ENCODE data around the gene ITPR3.
"Not testable (repeated sequence)": the region's sequence is repeated elsewhere in the genome, so short reads cannot be mapped to it uniquely, and the experiment has no call there.

ITPR3 gene

DNA sequence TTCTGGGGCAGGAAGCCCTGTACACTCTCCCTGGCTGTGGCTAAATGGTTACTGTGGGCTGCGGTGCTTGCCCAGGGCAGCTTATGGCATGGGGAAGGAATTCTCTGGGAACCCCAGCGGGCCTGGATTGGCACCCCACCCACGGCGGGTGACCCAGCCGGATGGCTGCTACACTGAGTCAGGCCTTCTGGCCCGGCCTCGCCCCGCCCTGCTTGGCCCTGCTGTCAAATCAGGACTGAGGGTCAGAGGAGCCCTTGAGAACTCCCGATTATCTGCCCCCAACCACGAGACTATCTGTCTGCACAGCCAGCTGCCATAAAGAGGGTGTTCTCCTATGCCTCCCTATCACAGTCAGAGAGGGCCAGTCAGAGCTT is 7.3 kb upstream of the ITPR3 start:
- no peak for FAIRE-seq

DNA sequence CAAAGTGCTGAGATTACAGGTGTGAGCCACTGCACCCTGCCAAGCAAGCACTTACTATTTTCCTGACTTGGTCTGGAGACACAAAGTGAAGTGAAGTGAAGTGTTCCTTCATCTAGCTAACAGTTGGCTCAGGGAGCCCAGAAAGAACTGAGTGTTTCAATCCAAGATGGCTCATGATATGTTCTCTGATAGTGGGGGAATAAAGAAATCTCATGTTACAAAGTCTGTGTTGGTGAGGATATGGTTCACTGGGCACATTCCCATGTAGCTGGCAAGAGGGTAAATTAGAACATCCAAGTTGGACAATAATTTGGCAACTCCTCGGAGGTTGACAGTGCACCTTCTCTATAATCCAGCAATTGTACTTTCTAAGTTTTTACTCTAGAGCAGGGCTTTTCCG is 5.0 kb upstream of the ITPR3 start:
- FAIRE-seq = no peak

DNA sequence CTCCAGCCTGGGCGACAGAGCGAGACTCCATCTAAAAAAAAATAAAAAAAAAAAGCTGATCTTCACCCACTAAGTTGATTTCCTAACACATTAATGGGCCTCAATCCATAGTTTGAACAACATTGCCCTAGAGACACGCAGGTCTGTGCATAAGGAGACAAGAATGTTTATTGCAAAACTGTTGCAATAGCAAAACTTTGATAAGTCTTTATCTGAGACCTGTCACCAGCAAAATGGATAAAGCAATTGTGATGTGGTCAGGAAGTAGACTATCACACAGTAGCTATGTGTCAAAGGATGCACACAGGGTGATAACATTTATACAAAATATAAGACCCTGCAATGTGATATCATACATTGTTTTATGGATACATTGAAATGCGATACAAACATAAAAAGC is 4.2 kb upstream of the ITPR3 start:
- no peak for FAIRE-seq

DNA sequence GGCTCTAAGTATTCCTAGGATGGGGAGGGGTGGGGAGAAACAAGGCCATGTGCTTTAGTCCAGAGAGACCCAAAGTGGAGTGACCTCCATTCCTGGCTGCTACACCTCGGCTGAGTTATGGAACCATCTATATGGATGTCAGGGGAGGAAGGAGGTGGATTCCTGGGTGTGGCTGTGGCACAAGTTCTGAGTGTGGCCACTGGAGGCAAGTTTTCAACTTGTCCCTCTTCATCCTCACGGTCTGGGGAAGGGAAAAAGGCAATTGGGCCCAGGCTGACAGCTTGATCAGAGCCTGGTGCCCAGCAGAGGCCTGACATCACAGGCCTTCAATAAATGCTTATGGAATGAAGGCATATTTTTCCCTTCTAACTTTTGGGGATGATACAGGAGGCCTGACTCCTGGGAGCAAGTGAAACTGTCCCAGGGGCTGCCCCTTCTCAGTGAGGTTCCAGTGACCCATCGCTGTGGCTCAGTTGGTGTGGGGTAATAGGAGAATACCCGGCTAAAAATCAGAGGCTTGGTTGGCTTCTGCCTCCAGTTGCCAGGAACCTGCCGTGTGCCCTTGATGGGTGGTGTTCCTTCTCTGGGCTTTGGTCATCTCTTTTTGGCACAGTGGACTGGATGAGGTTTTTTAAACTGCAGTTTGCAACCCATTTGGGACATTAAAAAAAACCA is 1.8 kb upstream of the ITPR3 start:
- FAIRE-seq = no peak

DNA sequence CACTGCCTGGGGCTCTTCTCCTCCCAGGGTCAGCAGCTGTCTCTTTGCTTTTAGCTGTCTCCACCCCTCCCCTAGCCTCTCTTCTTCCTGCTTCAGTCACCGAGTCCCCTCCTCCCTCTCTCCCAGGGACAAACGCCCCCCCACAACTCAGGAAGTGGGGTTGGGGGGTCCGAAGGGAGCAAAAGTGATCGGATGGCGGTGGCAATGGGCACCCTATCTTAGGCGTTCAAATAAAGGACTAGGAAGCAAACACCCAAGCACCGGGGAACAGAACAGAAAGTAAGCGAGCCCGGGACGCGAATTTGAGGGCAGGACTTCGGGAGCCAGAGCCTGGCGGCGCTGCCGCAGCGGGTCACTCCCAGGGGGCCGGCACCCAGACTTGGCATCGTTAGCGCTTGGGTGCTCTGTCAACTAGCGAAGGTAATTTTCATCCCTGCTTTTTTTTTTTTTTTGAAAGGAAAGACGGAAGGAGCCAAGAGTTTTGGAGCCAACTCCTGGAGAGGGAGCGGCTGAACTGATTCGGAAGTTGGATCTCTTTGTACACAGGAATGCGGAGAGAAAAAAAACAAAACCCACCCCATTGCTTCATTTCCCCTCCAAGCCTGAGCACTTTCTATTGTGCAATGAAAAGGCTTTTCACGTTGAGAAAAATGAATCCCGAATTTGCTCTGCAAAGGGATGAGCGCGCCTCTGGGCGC is 815 bp upstream of the ITPR3 start:
- FAIRE-seq = no peak

DNA sequence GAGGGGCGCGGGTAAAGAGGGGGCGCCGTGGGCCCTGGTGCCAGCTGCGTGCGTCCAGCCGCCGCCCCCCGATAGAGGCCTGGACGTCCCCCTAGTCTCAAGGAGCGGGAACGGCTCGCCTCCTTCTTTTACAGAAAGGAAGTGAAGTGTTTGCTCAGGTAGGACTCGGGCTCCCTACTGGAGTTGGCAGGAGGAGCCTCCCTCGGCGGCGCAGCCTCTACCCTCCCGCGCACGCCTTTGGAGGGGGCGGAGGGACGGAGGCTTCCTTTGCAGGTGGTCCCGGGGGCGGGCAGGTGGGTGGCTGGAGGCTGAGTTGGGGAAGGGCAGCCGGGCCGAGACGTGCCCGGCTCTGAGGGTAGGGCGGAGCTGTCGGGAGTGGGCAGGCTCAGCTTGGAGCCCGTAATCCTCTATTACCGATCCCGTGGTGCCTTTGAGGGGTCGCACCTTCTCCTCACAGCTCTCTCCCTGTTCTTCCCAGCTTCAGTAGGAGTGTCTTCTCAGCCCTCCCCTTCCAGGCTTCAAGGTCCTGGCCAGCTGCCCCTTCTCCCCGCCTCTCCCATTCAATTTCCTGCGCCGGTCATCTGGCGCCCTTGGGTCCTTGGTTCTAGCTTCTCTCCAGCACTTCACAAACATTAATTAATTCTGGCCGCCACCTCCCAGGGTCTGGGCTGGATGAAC is 728 bp downstream of the ITPR3 start:
- no peak for FAIRE-seq

DNA sequence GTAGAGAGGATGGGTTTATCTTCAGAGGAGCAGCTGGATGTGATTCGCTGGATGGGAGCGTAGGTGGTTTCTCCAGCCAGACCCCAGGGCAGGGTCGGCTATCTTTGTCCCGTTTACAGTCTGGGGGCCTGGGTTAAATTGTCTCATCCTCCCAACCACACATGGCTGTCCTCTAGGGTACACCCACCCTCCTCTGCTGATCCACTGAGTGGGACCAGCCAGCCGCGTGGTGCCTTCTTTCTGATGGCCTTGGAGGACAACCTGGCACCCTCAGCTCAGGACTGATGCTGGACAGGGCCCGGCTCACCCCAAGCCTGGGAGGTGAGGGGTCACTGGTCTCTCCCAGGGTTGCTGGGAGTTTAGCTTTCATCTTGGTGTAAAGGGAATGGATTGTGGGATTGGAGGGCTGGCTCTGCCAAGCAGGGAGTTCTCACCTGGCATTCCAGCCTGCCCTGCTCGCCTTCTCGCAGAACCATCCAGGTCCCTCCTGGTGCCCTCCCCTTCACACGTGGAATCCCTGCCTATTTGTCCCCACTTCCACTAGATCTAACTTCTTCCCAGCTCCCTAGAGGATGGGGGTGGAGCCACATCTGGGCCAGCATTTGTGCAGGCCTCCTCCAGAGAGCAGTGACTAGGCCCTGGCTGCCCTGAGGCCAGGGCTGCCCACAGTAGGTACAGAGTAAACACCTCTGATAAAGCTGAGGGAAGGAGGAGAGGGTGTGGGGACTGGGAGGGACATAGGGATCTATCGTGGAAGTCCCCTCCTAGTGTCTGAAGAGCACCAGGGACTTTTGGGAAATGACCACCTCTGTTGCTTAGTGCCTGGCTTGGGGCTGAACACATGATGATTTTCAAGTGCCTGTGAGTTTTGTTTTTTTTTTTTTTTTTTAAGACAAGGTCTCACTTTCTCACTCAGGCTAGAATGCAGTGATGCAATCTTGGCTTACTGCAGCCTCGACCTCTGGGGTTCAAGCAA is 1.6 kb downstream of the ITPR3 start:
- FAIRE-seq = no peak

DNA sequence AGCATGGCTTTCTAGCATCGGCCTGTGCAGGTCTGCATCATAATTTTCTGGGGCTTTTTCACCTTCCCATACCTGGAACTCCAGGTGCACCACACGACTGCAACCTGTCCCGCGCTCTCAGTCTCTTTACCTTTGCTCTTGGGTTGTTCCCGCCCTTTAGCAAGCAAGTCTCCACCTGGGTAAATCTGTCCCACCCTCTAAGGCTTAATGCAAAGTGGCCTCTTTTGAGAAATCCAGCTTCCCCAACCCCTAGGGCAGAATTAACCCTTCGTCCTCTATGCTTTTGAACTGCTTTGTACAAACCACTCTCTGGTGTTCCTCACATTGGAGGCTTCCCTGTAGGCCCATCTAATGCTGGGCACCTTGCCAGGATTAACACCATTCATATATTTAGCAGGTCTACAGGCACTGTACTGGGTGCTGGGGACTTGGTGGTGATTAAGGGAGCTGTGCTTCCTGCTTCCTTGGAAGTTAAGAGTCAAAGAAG is 2.8 kb downstream of the ITPR3 start:
- FAIRE-seq = no peak

DNA sequence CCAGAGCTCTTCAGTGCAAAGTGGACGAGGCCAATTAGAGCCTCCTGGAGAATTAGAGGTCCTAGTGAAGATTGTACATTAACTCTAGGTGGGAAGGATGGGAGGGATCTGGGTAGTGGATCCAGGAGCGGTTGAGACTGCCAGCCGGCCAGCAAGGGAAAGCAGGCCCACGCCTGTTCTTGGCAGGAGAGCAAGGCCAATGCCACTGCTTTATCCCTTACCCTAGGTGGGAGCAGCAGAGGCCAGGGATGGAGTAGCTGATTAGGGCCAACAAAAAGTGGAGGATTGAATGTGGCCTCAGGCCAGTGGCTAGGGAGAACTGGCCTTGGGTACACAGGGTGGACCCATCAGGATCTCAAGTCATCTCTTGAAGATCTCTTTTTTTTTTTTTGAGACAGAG is 3.7 kb downstream of the ITPR3 start:
- FAIRE-seq = no peak

DNA sequence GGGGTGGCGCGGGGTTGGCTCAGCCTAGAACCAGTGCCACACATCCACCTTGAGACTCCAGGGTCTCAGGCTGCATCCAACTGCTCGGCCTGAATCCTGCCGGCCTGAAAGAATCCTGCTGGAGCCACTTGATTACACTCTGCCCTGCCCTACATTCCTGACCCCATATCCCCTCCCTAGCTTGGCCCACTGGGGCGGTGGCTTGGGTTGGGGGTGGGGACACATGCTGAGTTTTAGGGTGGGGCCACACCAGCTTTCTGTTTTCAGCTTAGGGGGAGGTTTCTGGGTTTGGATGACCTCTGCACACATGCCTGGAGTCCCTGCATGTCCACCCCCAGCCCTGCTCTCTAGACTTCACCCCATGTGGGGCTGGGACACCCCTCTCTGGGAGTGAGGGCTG is 6.8 kb downstream of the ITPR3 start:
- no peak for FAIRE-seq

DNA sequence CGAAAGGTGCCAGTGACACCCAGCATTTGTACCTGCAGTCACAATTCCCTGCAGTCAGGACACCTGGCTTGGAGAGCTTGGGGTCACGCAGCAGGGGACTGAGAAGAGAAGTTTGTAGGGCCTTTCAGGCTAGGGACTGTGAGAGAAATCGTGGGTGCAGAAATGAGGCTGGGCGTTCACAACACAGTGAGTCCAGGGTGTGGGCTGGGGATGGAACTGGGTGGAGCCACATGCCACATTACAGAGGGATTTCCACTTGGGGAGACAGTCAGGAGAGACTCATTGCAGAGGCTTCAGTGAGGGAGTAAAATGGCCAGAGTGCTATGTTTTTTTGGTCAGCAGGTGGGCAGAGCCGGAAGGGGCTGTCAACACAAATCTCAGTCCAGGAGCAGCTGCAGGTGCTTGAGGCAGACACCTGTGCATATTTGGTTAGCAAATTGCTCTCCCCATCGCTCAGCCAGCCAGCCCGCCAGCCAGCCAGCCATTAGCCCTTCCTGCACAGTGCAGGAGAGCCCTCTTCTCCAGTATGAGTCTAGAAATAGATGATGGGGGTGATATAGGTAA is 7.4 kb downstream of the ITPR3 start:
- no peak for FAIRE-seq

DNA sequence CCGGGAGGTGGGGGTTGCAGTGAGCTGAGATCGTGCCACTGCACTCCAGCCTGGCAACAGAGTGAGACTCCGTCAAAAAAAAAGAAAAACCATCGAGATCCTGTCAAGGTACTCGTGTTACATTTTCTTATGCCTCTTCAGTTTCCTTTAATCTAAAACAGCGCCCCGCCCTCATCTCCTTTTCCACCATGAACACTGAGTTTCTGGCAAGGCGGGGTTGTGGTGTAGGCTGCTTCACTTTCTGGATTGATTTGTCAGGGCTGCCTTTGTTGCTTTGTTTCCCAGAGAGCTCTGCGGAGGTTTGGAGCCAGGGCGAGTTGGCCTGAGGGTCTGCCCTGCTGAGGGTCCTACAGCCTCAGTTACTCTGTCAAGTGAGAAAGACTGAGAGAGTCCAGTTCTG is 8.9 kb downstream of the ITPR3 start:
- no peak for FAIRE-seq

DNA sequence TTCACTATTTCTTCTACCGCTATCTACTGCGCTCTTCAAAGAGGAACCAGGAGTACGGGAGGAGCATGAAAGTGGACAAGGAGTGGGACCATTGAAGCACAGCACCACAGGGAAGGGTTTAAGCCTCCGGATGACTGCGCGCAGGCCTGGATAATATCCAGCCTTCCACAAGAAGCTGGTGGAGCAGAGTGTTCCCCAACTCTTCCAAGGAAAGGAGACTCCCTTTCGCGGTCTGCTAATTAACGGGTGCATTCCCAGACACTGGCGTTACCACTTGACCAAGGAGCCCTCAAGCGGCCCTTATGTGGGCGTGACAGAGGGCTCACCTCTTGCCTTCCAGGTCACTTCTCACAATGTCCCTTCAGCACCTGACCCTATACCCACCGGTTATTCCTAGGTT is 10.4 kb downstream of the ITPR3 start:
- not testable (repeated sequence) for FAIRE-seq

DNA sequence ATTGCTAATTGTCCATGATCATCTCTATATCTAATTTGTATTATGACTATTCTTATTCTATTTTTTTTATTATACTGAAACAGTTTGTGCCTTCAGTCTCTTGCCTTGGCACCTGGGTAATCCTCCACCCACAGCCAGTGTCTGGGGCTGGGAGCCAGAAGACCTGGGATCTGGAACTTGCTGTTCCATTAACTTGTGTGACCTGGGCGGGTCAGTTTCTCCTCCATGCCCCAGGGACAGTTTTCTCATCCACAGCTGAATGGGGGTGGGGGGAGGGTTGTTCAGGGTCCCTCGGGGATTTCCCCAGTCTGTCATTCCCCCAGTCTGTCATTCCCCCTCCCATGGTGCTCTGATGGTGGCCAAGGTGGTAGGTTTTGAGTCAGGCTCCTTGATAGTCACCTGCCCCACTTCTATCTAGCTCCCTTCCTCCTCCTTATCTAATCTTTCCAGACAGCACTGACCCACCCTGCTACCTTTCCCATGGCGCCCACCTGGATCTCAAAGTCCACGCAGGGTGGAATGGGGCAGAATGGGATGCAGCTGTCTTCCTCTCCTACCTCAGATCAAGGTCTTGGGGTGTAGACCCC is 10.9 kb downstream of the ITPR3 start:
- no peak for FAIRE-seq

DNA sequence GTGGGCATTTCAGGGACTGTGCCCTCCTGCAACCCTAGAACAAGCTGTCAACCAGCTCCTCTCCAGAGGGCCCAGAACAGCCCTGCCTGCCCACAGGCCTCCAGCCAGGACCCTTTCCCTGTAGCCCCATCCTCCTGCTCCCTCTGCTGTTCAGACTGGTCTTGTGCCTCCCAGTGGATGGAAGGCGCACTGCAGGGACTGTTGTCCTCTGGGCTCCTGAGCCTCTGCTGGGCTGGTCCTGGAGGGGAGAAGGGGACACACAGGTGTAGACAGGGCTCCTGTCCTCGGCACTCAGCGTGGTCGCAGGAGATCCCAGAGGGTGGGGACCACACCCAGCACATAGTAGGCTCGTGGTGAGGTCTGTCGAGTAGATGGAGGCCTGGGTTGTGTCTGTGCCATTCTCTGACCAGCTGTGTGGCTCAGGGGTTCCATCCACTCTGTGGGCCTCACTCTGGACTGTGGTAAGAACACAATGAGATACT is 11.5 kb downstream of the ITPR3 start:
- no peak for FAIRE-seq

DNA sequence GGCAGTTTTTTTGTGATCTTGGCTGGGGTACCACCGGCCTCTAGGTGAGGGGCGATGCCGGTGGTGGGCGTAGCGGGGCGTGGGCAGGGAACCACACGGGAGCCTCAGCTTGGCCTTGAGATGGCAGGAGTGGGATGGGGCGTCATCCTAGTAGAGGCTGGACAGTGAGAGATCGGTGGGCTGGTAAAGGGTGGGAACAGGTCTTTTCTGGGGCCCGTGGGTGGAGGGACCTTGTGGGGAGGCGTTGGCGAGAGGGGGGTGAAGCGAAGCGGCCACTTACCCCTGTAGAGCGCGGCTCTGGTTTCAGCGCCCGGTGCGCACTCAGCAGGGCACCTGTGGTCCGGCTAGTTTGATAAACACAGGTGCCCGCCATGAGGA is 12.0 kb downstream of the ITPR3 start:
- FAIRE-seq = no peak

DNA sequence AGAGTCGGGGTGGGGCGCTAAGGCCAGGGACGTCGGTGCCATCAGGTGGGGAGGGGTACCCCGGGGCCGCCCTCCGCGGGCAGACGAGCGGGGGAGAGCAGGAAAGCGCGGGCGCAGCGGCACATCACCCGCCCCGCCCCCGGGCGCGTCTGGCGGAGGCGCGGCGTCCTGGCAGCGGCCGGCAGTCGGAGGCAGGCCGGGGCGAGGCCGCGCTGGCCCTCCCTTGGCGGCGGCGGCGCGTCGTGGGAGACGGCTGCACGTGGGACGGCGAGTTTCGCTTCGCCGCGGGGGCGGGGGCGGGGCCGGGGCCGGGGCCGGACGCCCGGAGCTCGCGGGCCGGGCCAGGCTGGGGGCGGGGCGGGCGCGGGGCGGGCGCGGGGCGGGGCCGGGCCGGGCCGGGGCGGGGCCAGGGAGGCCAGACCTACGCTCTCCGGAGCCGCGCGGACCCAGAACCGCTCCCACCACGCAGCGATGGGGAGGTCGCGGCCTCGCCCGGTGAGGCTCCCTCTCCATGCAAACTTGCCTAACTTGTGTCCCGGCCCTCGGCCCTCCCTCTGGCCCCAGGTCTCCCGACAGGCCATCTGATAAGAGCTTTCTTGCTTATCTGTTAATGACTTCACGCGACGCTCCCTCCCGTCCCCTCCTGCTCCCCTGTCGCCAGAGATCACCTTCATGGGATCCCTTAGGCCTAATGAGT is 12.5 kb downstream of the ITPR3 start:
- FAIRE-seq = no peak

DNA sequence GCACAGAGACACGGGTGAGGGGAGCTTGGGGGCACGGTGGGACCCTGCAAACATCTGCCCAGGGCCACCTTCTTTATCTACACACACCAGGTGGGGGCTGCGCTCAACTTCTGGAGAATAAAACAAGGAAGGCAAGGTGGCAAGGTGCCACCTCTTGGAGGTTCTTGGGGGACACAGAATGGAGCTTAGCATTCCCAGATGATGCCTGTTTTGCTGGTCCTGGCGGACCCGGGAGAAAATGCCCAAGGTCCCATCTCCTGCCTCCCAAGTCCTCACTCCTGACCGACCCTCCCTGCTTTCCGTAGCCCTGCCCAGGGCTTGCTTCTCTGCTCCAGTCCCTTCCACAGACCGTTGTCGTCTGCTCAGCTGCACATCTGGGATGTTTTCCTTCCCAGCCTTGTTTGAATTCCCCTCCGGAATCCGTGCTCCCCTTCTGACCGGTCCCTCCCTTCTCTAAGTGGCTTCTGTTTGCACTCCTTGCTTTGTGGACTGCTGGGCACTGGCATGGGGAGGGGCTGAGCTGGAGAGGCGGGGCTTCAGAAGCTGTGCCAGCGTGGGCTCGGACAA is 13.1 kb downstream of the ITPR3 start:
- no peak for FAIRE-seq

DNA sequence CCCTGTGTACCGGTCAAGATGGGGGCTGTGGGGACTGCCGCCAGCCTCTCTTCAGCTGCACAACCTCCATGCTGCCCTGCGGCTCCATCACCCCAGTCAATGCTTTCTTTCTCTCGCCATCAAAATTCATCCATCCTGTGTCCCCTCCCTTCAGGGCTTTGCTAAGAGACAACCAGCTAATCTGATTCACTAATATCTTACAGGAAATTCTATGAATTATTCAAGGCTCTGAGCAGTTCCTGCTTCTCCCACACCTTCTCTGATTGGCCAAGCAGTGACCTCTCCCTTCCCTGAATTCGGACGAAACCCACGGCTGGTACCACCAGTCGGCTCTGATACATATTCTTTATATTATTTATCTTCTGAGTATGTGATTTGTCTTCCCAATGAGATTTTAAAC is 13.8 kb downstream of the ITPR3 start:
- no peak for FAIRE-seq

DNA sequence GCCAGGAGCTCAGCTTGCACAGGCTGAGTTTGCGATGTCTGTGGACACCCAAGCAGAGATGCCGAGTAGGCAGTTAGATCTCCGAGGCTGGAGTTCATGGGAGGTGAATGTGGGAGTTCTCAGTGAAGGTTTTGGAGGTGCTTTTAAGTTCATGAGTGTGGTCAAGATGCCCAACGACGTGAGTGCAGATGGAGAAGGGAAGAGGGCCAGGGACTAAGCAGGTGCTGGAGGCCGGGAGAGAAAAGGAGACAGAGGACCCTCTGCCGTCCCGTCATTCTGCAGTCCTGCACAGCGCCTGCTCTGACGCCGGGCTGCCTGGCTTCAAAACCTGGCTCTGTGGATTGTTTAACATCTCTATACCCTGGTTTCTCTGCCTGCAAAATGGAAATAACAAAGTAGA is 15.5 kb downstream of the ITPR3 start:
- no peak for FAIRE-seq

DNA sequence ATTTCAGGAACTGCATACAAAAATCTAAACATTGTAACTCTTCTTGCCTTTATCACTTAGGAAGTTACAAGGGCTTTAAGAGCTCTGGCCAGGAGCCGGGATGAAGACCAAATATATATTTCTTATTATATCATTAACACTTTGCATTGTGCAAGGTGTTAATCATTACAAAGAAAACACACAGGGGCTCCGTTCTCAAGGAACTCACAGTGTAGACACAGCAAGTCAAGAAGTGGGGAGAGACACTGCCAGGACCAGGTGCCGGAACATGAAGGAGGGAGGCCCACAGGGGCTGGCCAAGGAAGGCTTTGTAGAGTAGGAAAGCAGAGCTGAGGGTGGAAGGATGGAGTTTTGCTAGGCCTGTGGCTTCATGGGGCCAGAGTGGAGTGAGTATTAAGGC is 17.4 kb downstream of the ITPR3 start:
- FAIRE-seq = no peak
